Sigmoid colon (tissue), 4 donors: ENCODE data around the gene ZC3H10.

Source experiments
- CTCF ChIP-seq, 4 experiments: fragments of 450-650 bp in 3 of 4; fragments of 200-600 bp in 1 of 4; IDR thresholded peaks; one replicate each; pipeline ENCODE4 v1.5.1; 2016 to 2019; ENCODE audit warnings: antibody characterized with exemption in 4 of 4, mild to moderate bottlenecking in 3 of 4, moderate library complexity in 2 of 4
- EP300 ChIP-seq, 4 donors: sonication (generic); formaldehyde crosslinking; IDR thresholded peaks; one replicate each; pipeline ENCODE4 v1.6.1; 2017; ENCODE audit warnings: antibody characterized with exemption in 4 of 4
- POLR2A ChIP-seq, 2 donors: fragments of 450-650 bp; IDR thresholded peaks; one replicate each; pipeline ENCODE4 v1.6.1; 2016; ENCODE audit warnings: antibody characterized with exemption in 2 of 2, mild to moderate bottlenecking in 2 of 2, moderate library complexity in 2 of 2
- POLR2AphosphoS5 ChIP-seq, 4 donors: sonication (generic); formaldehyde crosslinking; IDR thresholded peaks; one replicate each; pipeline ENCODE4 v1.6.1; 2017; ENCODE audit warnings: antibody characterized with exemption in 4 of 4

GRCh38 chr12:56071648-56072047, 46.4 kb upstream of the ZC3H10 start:
- TF ChIP-seq POLR2A (IDR thresholded peaks at IDR 0.05), result no peak
- TF ChIP-seq CTCF (IDR thresholded peaks at IDR 0.05), result no peak
- TF ChIP-seq POLR2AphosphoS5 (IDR thresholded peaks at IDR 0.05), result no peak
- no peak for TF ChIP-seq EP300 (IDR thresholded peaks at IDR 0.05)
